GM23338 (cell line): ENCODE measurements around the gene NTPCR.

Experiments
- CREB1 ChIP-seq: fragments of 250-450 bp; sonication (Bioruptor Pico); IDR thresholded peaks from 2 replicates; pipeline ENCODE4 v1.5.0; 2020; ENCODE audit warnings: low read depth, mild to moderate bottlenecking, moderate library complexity
- CTCF ChIP-seq, 2 experiments: fragments of 200-600 bp in 1 of 2; sonication (generic) in 1 of 2; conservative IDR thresholded peaks; 2 replicates each; pipeline versions ENCODE4 v1.5.1 to v1.6.1; 2016 to 2017; ENCODE audit warnings: antibody characterized with exemption in 2 of 2, low read depth in 2 of 2, mild to moderate bottlenecking in 2 of 2, moderate library complexity in 1 of 2
- ETS1 ChIP-seq: IDR thresholded peaks from 2 replicates; pipeline ENCODE4 v1.6.1; 2016; ENCODE audit warnings: antibody characterized with exemption
- EZH2 ChIP-seq: fragments of 200-600 bp; sonication (generic); IDR thresholded peaks from one replicate; pipeline ENCODE4 v1.8.0; 2017; ENCODE audit warnings: antibody characterized with exemption, mild to moderate bottlenecking, low read depth; ENCODE audit not compliant: unreplicated experiment
- EZH2phosphoT487 ChIP-seq: fragments of 200-600 bp; sonication (generic); IDR thresholded peaks from one replicate; pipeline ENCODE4 v1.8.1; 2018; ENCODE audit warnings: antibody characterized with exemption; ENCODE audit not compliant: unreplicated experiment
- JUNB ChIP-seq: IDR thresholded peaks from one replicate; pipeline ENCODE4 v1.6.1; 2016; ENCODE audit warnings: antibody characterized with exemption; ENCODE audit not compliant: unreplicated experiment
- NANOG ChIP-seq: IDR thresholded peaks from 2 replicates; pipeline ENCODE4 v1.6.1; 2016; ENCODE audit warnings: antibody characterized with exemption, borderline replicate concordance
- POLR2AphosphoS5 ChIP-seq: IDR thresholded peaks from 2 replicates; pipeline ENCODE4 v1.6.1; 2016; ENCODE audit warnings: antibody characterized with exemption, low read depth
- REST ChIP-seq: IDR thresholded peaks from one replicate; pipeline ENCODE4 v1.6.1; 2018; ENCODE audit warnings: antibody characterized with exemption; ENCODE audit not compliant: unreplicated experiment
- STAT1 ChIP-seq: IDR thresholded peaks from one replicate; pipeline ENCODE4 v1.6.1; 2016; ENCODE audit warnings: antibody characterized with exemption; ENCODE audit not compliant: unreplicated experiment
- ZNF114 ChIP-seq: fragments of 250-450 bp; sonication (Bioruptor Pico); IDR thresholded peaks from 2 replicates; pipeline ENCODE4 v1.5.0; 2020; ENCODE audit warnings: mild to moderate bottlenecking, moderate library complexity
- ZNF331 ChIP-seq: fragments of 250-450 bp; sonication (Bioruptor Pico); IDR thresholded peaks from 2 replicates; pipeline ENCODE4 v1.5.0; 2020; ENCODE audit warnings: low read depth, mild to moderate bottlenecking, moderate library complexity
- ZNF462 ChIP-seq: fragments of 250-450 bp; sonication (Bioruptor Pico); IDR thresholded peaks from 2 replicates; pipeline ENCODE4 v1.5.0; 2020; ENCODE audit warnings: mild to moderate bottlenecking, moderate library complexity

- TF ChIP-seq CTCF (conservative IDR thresholded peaks at IDR 0.05; ENCODE audit: low read depth in 2 of 2) (no peak), EZH2 (no peak), ZNF114 (no peak), EZH2phosphoT487 (no peak), POLR2AphosphoS5 (no peak), CREB1 (CRISPR knock-in tag) (no peak), REST (no peak), JUNB (no peak), NANOG (no peak), ETS1 (no peak), STAT1 (no peak), ZNF331 (CRISPR knock-in tag) (no peak), ZNF462 (CRISPR knock-in tag) (no peak)
Measured at GRCh38 chr1:232999956-233000625, 49.7 kb downstream of the NTPCR start.
